Gastrocnemius medialis (tissue), 4 donors: ENCODE measurements around the gene ACOXL.

Source experiments
- POLR2A ChIP-seq, 2 donors: fragments of 450-650 bp; IDR thresholded peaks; one replicate each; pipeline ENCODE4 v1.6.1; 2017; ENCODE audit warnings: antibody characterized with exemption in 2 of 2, mild to moderate bottlenecking in 2 of 2, moderate library complexity in 2 of 2
- TF ChIP-seq, protein P1 (sequence below), 5 experiments: fragments of 450-650 bp in 3 of 5; fragments of 200-600 bp in 2 of 5; sonication (generic) in 2 of 5; IDR thresholded peaks in 4 of 5; conservative IDR thresholded peaks in 1 of 5; 1 replicate in 4 of 5; 2 replicates in 1 of 5; pipeline ENCODE4 v1.5.1; 2016 to 2019; ENCODE audit warnings: antibody characterized with exemption in 5 of 5, mild to moderate bottlenecking in 3 of 5, moderate library complexity in 3 of 5

DNA sequence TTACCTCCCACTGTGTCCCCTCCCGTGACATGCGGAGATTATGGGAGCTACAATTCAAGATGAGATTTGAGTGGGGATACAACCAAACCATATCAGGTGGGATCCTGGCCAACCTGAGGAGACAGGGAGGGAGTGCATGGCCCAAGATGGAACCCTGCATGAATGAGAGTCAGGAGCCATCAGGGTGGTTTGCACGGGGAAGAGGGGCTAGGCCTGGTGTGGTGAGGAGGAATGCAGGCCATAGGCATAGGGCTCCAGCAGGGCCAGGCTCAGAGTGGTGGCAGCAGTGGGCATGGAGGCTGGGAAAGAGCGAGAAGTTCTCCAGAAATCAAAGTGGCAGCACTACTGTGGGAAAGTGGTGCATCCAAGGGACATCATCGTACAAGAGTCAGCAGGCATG, 314.3 kb downstream of the ACOXL start:
- TF ChIP-seq, protein P1, sequence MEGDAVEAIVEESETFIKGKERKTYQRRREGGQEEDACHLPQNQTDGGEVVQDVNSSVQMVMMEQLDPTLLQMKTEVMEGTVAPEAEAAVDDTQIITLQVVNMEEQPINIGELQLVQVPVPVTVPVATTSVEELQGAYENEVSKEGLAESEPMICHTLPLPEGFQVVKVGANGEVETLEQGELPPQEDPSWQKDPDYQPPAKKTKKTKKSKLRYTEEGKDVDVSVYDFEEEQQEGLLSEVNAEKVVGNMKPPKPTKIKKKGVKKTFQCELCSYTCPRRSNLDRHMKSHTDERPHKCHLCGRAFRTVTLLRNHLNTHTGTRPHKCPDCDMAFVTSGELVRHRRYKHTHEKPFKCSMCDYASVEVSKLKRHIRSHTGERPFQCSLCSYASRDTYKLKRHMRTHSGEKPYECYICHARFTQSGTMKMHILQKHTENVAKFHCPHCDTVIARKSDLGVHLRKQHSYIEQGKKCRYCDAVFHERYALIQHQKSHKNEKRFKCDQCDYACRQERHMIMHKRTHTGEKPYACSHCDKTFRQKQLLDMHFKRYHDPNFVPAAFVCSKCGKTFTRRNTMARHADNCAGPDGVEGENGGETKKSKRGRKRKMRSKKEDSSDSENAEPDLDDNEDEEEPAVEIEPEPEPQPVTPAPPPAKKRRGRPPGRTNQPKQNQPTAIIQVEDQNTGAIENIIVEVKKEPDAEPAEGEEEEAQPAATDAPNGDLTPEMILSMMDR (IDR thresholded peaks at IDR 0.05 in 4 of 5, conservative IDR thresholded peaks at IDR 0.05 in 1 of 5), result no peak
- no peak for TF ChIP-seq POLR2A (IDR thresholded peaks at IDR 0.05)
